Activated naive CD8-positive, alpha-beta T cell treated with anti-CD3 and anti-CD28 coated beads for 36 hours (primary cell): Measurements from ENCODE around the gene ARHGAP22. TPM values are rescaled to one million over a fixed set of nuclear protein-coding genes. Genes with fewer than 3 reads are reported as not detected.

Experiments used
- DNase-seq: peaks from one replicate; pipeline ENCODE4 v3.0.0; 2021
- H3K27ac Mint-ChIP-seq: one replicate; pipeline ENCODE4 v1.8.0; 2022; ENCODE audit warnings: mild to moderate bottlenecking, moderate library complexity, mixed read lengths
- H3K27me3 Mint-ChIP-seq: one replicate; pipeline ENCODE4 v1.8.0; 2022; ENCODE audit warnings: mild to moderate bottlenecking, mixed read lengths
- H3K36me3 Mint-ChIP-seq: one replicate; pipeline ENCODE4 v1.8.0; 2021; ENCODE audit warnings: mild to moderate bottlenecking, mixed read lengths
- H3K4me1 Mint-ChIP-seq: one replicate; pipeline ENCODE4 v1.8.0; 2021; ENCODE audit warnings: mixed read lengths
- H3K4me3 Mint-ChIP-seq: one replicate; pipeline ENCODE4 v1.8.0; 2022; ENCODE audit warnings: mild to moderate bottlenecking, moderate library complexity, mixed read lengths
- H3K9me3 Mint-ChIP-seq: one replicate; pipeline ENCODE4 v1.8.0; 2022; ENCODE audit warnings: mixed read lengths
- total RNA-seq, 2 experiments: library from RNA; stranded (reverse); gene quantifications; one replicate each; pipeline ENCODE4 v1.2.3, GENCODE V29; 2021

ARHGAP22 gene
- total RNA-seq, 2 experiments from 2014 or later, result not detected

DNA sequence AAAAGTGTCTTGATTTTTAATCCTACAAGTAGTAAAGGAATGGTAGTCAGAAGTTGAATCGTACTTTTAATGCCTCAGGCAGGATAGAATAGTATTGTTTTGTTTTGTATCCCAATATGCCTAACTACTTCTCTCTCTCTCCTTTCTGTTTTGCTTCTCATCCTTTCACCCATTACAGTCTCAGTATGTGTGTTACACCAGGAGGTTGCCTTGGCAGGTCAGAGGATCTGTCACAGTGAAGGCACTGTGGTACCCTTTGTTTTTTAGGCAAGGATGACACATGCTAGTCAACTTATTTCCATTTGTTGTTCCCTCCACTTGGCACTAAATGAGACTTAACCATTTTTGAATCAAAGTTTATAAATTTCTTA, 204.0 kb downstream of the ARHGAP22 start:
- Mint-ChIP-seq H3K4me3 (no peak overlapping the region), H3K27me3 (no peaks in the 10 kb centered on the region), H3K9me3 (no peaks in the 10 kb centered on the region), H3K27ac (no peak overlapping the region), H3K36me3 (peaks cover 8% of the 10 kb centered on the region), H3K4me1 (peaks cover 11% of the 10 kb centered on the region)
- DNase-seq, result no peak

DNA sequence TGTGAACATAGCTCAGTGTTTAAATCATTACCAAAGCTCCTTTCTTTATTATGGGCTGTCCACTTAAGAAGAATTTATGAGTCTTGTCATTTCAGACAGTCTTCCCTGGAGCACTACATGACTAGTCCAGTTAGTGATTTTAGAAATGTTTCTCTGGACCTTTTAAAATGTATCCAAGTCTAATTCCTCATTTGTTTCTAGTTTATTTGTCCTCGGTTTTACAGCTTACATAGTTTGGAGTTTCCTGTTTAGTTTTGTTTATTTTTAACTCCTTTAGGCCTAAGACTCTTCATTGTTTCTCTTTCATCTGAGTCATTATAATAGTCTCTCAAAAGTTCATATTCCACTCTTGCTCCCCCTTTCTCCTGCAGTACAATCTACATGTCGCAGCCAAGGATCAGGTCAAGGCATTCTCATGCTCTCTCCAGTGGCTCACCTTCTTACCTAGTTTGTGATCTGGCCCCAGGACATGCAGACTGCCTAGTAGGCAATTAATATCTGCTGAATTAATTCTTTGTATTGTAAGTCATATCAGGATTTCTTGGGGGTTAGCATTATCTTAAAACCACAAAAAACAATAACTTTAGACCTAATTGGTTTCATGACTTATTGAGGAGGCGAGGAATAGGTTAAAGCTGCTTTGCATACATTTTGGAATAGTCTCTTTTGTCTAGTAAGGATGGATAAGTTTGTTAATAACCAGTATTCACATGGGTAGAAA, 204.6 kb downstream of the ARHGAP22 start:
- DNase-seq, result no peak
- H3K4me1 Mint-ChIP-seq, result peaks cover 11% of the 10 kb centered on the region
- H3K4me3 Mint-ChIP-seq, result no peak overlapping the region
- H3K27me3 Mint-ChIP-seq, result no peaks in the 10 kb centered on the region
- H3K36me3 Mint-ChIP-seq, result peaks cover 5% of the 10 kb centered on the region
- H3K27ac Mint-ChIP-seq, result no peak overlapping the region
- no peaks in the 10 kb centered on the region for H3K9me3 Mint-ChIP-seq

DNA sequence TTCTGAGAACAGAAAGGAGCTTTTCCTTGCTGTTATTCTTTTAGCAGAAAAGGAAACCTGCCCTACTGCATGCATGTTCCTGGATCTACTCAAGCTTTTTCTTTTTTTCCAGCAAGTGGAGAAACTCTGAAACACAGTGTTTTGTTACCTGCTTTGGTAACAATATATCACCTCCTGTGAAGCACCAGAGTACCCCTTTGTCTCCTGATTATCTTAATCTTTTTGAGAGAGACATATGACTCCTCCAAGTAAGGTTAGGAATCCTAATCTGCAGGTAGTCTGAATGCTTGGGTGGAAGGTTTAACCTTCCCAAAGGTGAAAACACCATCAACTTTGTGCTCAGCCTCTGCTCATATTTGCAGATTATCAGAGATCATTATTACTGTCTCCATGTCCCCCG, 205.3 kb downstream of the ARHGAP22 start:
- no peak for DNase-seq
- Mint-ChIP-seq H3K36me3 (peaks cover 3% of the 10 kb centered on the region), H3K9me3 (no peaks in the 10 kb centered on the region), H3K4me3 (no peak overlapping the region), H3K4me1 (peaks cover 11% of the 10 kb centered on the region), H3K27me3 (no peaks in the 10 kb centered on the region), H3K27ac (no peak overlapping the region)

DNA sequence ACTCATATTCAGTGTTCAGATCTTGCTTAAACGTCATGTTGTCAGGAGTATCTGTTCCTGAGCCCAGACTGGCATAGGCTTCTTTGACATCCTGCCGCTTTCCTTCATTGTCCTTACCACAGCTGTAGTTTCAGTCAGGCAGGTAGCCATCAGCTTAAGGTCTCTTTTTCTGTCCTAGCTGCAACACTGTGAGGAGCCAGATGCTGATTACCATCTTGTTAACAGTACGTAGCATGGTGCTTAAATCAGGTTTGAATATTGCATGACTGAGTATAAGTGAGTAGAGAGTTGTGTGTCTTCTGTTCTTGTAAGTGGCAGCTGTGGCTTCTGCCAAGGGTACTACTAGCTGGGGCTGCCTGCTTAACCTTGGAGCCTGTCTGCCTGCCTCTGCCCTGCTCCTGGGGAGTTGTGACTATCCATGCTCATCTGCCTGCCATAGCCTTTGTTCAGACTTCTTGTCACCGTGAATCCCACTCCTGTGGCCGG, 205.8 kb downstream of the ARHGAP22 start:
- no peak overlapping the region for H3K27ac Mint-ChIP-seq
- no peaks in the 10 kb centered on the region for H3K36me3 Mint-ChIP-seq
- peaks cover 11% of the 10 kb centered on the region for H3K4me1 Mint-ChIP-seq
- no peaks in the 10 kb centered on the region for H3K27me3 Mint-ChIP-seq
- H3K4me3 Mint-ChIP-seq, result no peak overlapping the region
- no peak for DNase-seq
- no peaks in the 10 kb centered on the region for H3K9me3 Mint-ChIP-seq

DNA sequence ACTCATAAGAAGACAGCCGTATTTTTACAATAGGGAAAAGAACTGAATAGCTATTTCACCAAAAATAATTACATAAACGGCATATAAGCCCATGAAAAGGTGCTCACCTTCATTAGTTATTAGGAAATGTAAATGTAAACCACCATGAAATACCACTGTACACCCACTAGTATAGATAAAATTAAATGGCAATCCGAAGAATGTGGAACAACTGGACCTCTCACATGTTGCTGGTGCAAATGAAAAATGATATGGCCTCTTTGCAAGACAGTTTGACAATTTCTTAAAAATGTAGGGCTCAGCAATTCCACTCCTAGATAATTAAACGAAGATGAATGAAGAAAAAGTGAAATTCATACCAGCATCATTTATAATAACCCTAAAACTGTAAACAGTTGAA, 206.6 kb downstream of the ARHGAP22 start:
- no peak for DNase-seq
- peaks cover 3% of the 10 kb centered on the region for H3K36me3 Mint-ChIP-seq
- no peaks in the 10 kb centered on the region for H3K9me3 Mint-ChIP-seq
- no peak overlapping the region for H3K4me3 Mint-ChIP-seq
- no peaks in the 10 kb centered on the region for H3K27me3 Mint-ChIP-seq
- no peak overlapping the region for H3K27ac Mint-ChIP-seq
- peaks cover 16% of the 10 kb centered on the region for H3K4me1 Mint-ChIP-seq

Other genes starting within 250 kb of the ARHGAP22 start
- gene WDFY4, start 79.8 kb upstream of the ARHGAP22 start, total RNA-seq, result 1 to 10 TPM in 1 of 2 experiments, under 1 TPM in 1; 0.93 to 1.2 TPM